HG03378 (cell line): ENCODE measurements around the gene BCS1L.
A peak's percentile ranks its signal among the peaks of the same experiment; 100 is the strongest.

Experiments used
- ATAC-seq: cut with Tn5 transposase; IDR thresholded peaks from one replicate; pipeline ENCODE4 v1.9.1; 2021; ENCODE audit warnings: mild to moderate bottlenecking, moderate library complexity; ENCODE audit not compliant: unreplicated experiment

Gene BCS1L

GRCh38 chr2:218659988-218660358, 490 bp downstream of the BCS1L start:
- ATAC-seq, result no peak

GRCh38 chr2:218662377-218662776, 2.9 kb downstream of the BCS1L start:
- ATAC-seq, result no peak

- no peak for ATAC-seq
Measured at GRCh38 chr2:218662827-218663226, 3.3 kb downstream of the BCS1L start.

- ATAC-seq, result no peak
Measured at GRCh38 chr2:218663901-218664300, 4.4 kb downstream of the BCS1L start.

GRCh38 chr2:218664653-218665052, 5.2 kb downstream of the BCS1L start:
- ATAC-seq, result no peak

- peak; percentile 4 for ATAC-seq
Measured at GRCh38 chr2:218671097-218671653, 11.7 kb downstream of the BCS1L start.

- peak; percentile 82 for ATAC-seq
Measured at GRCh38 chr2:218671654-218672566, 12.4 kb downstream of the BCS1L start, which contains the start of the genes RNF25 and STK36. RNF25 (minus strand) TSS chr2:218672002; CDS start chr2:218671970, 32 bp downstream. STK36 (plus strand) TSS chr2:218672086; CDS start chr2:218672830, 744 bp downstream.

GRCh38 chr2:218679119-218679518, 19.6 kb downstream of the BCS1L start:
- no peak for ATAC-seq

- no peak for ATAC-seq
Measured at GRCh38 chr2:218680061-218680460, 20.6 kb downstream of the BCS1L start.

- ATAC-seq, result peak; percentile 55
Measured at GRCh38 chr2:218687400-218688060, 28.0 kb downstream of the BCS1L start.

- no peak for ATAC-seq
Measured at GRCh38 chr2:218691234-218691633, 31.8 kb downstream of the BCS1L start.

- no peak for ATAC-seq
Measured at GRCh38 chr2:218694405-218695145, 35.1 kb downstream of the BCS1L start.

GRCh38 chr2:218698885-218699284, 39.4 kb downstream of the BCS1L start:
- no peak for ATAC-seq

GRCh38 chr2:218701806-218702205, 42.3 kb downstream of the BCS1L start:
- no peak for ATAC-seq

- ATAC-seq, result no peak
Measured at GRCh38 chr2:218703341-218703740, 43.9 kb downstream of the BCS1L start.

GRCh38 chr2:218708086-218708485, 48.6 kb downstream of the BCS1L start:
- peak; percentile 40 for ATAC-seq

- no peak for ATAC-seq
Measured at GRCh38 chr2:218709908-218710307, 50.4 kb downstream of the BCS1L start.

GRCh38 chr2:218710334-218710686, 50.8 kb downstream of the BCS1L start:
- no peak for ATAC-seq

- peak; percentile 77 for ATAC-seq
Measured at GRCh38 chr2:218710687-218711549, 51.4 kb downstream of the BCS1L start, which contains the start of gene TTLL4. TTLL4 (plus strand) TSS chr2:218710835; CDS start chr2:218737677, 26,842 bp downstream.

GRCh38 chr2:218711550-218711929, 52.1 kb downstream of the BCS1L start:
- no peak for ATAC-seq
